Kidney (tissue), 14 donors: ENCODE results near the gene PNPLA1. TPM values are rescaled to one million over a fixed set of nuclear protein-coding genes. Genes with fewer than 3 reads are reported as not detected.

Source experiments
- DNase-seq, 5 donors: peaks; one replicate each; pipeline ENCODE4 v3.0.0-alpha.2; 2013 to 2020
- FAIRE-seq: peaks from 2 replicates; lab custom pipeline; 2012; peaks lifted over from hg19 to GRCh38; lab: Jason Lieb, UNC
- H3K27ac ChIP-seq, 2 donors: one replicate each; pipeline ENCODE4 v1.7.0; 2013; ENCODE audit warnings: low read depth in 2 of 2, low read length in 2 of 2, inconsistent platforms in 1 of 2
- H3K27me3 ChIP-seq: one replicate; pipeline ENCODE4 v1.7.1; 2013; ENCODE audit warnings: low read length, inconsistent platforms; ENCODE audit not compliant: control insufficient read depth, insufficient read depth
- H3K36me3 ChIP-seq, 3 donors: one replicate each; pipeline versions ENCODE4 v1.7.0 to v1.7.1; 2013; ENCODE audit warnings: low read length in 3 of 3, control low read depth in 1 of 3, inconsistent platforms in 1 of 3; ENCODE audit not compliant: insufficient read depth in 3 of 3, control insufficient read depth in 2 of 3
- H3K4me1 ChIP-seq, 3 donors: one replicate each; pipeline versions ENCODE4 v1.7.0 to v1.7.1; 2013; ENCODE audit warnings: low read length in 3 of 3, inconsistent platforms in 1 of 3, low read depth in 1 of 3; ENCODE audit not compliant: control insufficient read depth in 2 of 3, insufficient read depth in 2 of 3
- H3K4me3 ChIP-seq, 3 donors: one replicate each; pipeline versions ENCODE4 v1.7.0 to v1.8.1; 2013; ENCODE audit warnings: low read length in 3 of 3, control low read depth in 1 of 3, inconsistent platforms in 1 of 3
- H3K9ac ChIP-seq, 3 donors: one replicate each; pipeline versions ENCODE4 v1.7.0 to v1.7.1; 2013; ENCODE audit warnings: low read length in 3 of 3, control low read depth in 1 of 3, inconsistent platforms in 1 of 3
- H3K9me3 ChIP-seq, 3 donors: one replicate each; pipeline versions ENCODE4 v1.7.0 to v1.7.1; 2013; ENCODE audit warnings: low read length in 3 of 3, control low read depth in 1 of 3, inconsistent platforms in 1 of 3; ENCODE audit not compliant: control insufficient read depth in 2 of 3, insufficient read depth in 1 of 3
- CTCF ChIP-seq: IDR thresholded peaks from 3 replicates; pipeline ENCODE4 v1.5.1; 2012; ENCODE audit warnings: mild to moderate bottlenecking, moderate library complexity, borderline replicate concordance; ENCODE audit not compliant: insufficient read depth; ENCODE audit errors: extremely low read depth
- intact Hi-C: fragments of 100-400 bp; cut with DNase I; formaldehyde crosslinking; loops from one replicate; pipeline ENCODE4 v1.11.1; 2022
- polyA plus RNA-seq: library from polyadenylated mRNA; stranded (reverse); fragments of 350-450 nt; fragmentation: Illumina TruSeq; extraction: RNeasy Lipid Tissue Mini Kit (QIAGEN cat#74804); gene quantifications from one replicate; pipeline ENCODE4 v1.2.3, GENCODE V29; 2014; ENCODE audit warnings: low read depth, low replicate concordance; ENCODE audit not compliant: insufficient read depth
- total RNA-seq: library from RNA; stranded (reverse); fragmentation: NEBNext Ultra II Directional; extraction: Animal tissue kit (Norgen Biotek cat#: 25700); gene quantifications from one replicate; pipeline ENCODE4 v1.2.1, GENCODE V29; 2021
- donor health status: control.
- donor health status: control.
- donor health status: control.
- donor health status: control.
- donor health status: control.
- donor health status: DM: yes; HTN: yes; CAD: no.
- donor health status: Normal renal cell carcinoma (clear cell type).

The PNPLA1 gene
- total and polyA plus RNA-seq, 2 donors from 2014 or later, result 0.19 to 1.2 TPM

- DNase-seq (no peak), FAIRE-seq (no peak)
- Histone ChIP-seq H3K4me3 (no peak overlapping the region), H3K4me1 (no peaks in the 10 kb centered on the region), H3K27ac (no peak overlapping the region), H3K9ac (no peak overlapping the region), H3K27me3 (no peaks in the 10 kb centered on the region), H3K36me3 (no peaks in the 10 kb centered on the region), H3K9me3 (no peaks in the 10 kb centered on the region)
- TF ChIP-seq CTCF, result no peak
- intact Hi-C loops, result no loop called here
These were observed 57.5 kb downstream of the PNPLA1 start for GRCh38 chr6:36327226-36327918.

- Histone ChIP-seq H3K4me1 (no peaks in the 10 kb centered on the region), H3K9me3 (no peaks in the 10 kb centered on the region), H3K9ac (no peak overlapping the region), H3K27ac (no peak overlapping the region), H3K27me3 (no peaks in the 10 kb centered on the region), H3K4me3 (no peak overlapping the region), H3K36me3 (no peaks in the 10 kb centered on the region)
- FAIRE-seq (no peak), DNase-seq (no peak)
- intact Hi-C loops, result no loop called here
- TF ChIP-seq CTCF, result no peak
These were observed 58.0 kb downstream of the PNPLA1 start for GRCh38 chr6:36327919-36328236.

GRCh38 chr6:36328600-36328999 lies 58.7 kb downstream of the PNPLA1 start:
- no peak for TF ChIP-seq CTCF
- no peak overlapping the region for H3K27ac ChIP-seq
- no peak overlapping the region for H3K9ac ChIP-seq
- no peaks in the 10 kb centered on the region for H3K9me3 ChIP-seq
- H3K27me3 ChIP-seq, result no peaks in the 10 kb centered on the region
- H3K4me1 ChIP-seq, result no peaks in the 10 kb centered on the region
- intact Hi-C loops, result no loop called here
- FAIRE-seq (no peak), DNase-seq (no peak)
- no peaks in the 10 kb centered on the region for H3K36me3 ChIP-seq
- H3K4me3 ChIP-seq, result no peak overlapping the region
